Liver (tissue), 9 donors: Measurements from ENCODE around the gene RAPGEF4. TPM values are rescaled to one million over a fixed set of nuclear protein-coding genes. Genes with fewer than 3 reads are reported as not detected.

Experiments
- DNase-seq: peaks from one replicate; pipeline ENCODE4 v3.0.0-alpha.2; 2017; ENCODE audit warnings: low spot score
- H3K27ac ChIP-seq, 2 donors: one replicate each; pipeline ENCODE4 v1.7.0; 2013; ENCODE audit warnings: inconsistent platforms in 2 of 2, low read length in 2 of 2, control low read depth in 1 of 2, low read depth in 1 of 2, mild to moderate bottlenecking in 1 of 2
- H3K27me3 ChIP-seq, 4 donors: one replicate each; pipeline versions ENCODE4 v1.6.1 to v1.7.0; 2013; ENCODE audit warnings: low read length in 3 of 4, inconsistent platforms in 1 of 4, mild to moderate bottlenecking in 1 of 4, moderate library complexity in 1 of 4; ENCODE audit not compliant: control insufficient read depth in 4 of 4, insufficient read depth in 4 of 4
- H3K36me3 ChIP-seq, 4 donors: one replicate each; pipeline versions ENCODE4 v1.6.1 to v1.7.0; 2013; ENCODE audit warnings: low read length in 3 of 4, mild to moderate bottlenecking in 3 of 4, low read depth in 1 of 4, moderate library complexity in 1 of 4; ENCODE audit not compliant: control insufficient read depth in 4 of 4, insufficient read depth in 3 of 4
- H3K4me1 ChIP-seq, 4 donors: one replicate each; pipeline versions ENCODE4 v1.6.1 to v1.7.0; 2013; ENCODE audit warnings: low read length in 3 of 4, mild to moderate bottlenecking in 3 of 4, moderate library complexity in 1 of 4; ENCODE audit not compliant: control insufficient read depth in 4 of 4, insufficient read depth in 4 of 4
- H3K4me3 ChIP-seq, 3 donors: one replicate each; pipeline versions ENCODE4 v1.6.1 to v1.7.0; 2013; ENCODE audit warnings: low read length in 3 of 3, control low read depth in 1 of 3, low read depth in 1 of 3, mild to moderate bottlenecking in 1 of 3
- H3K9ac ChIP-seq, 2 donors: one replicate each; pipeline ENCODE4 v1.7.0; 2013; ENCODE audit warnings: low read length in 2 of 2, mild to moderate bottlenecking in 2 of 2, moderate library complexity in 2 of 2, control low read depth in 1 of 2, low read depth in 1 of 2
- H3K9me3 ChIP-seq, 4 donors: one replicate each; pipeline versions ENCODE4 v1.6.1 to v1.7.0; 2013; ENCODE audit warnings: low read length in 3 of 4; ENCODE audit not compliant: control insufficient read depth in 4 of 4
- CTCF ChIP-seq: fragments of 150-350 bp; IDR thresholded peaks from 2 replicates; pipeline ENCODE4 v1.5.1; 2017; ENCODE audit warnings: improper control_type of control experiment, low read depth, low read length; ENCODE audit not compliant: missing input control
- EGR1 ChIP-seq, 2 donors: IDR thresholded peaks; 2 replicates each; pipeline ENCODE4 v1.6.1; 2016 to 2018; ENCODE audit warnings: antibody characterized with exemption in 2 of 2, low read depth in 2 of 2
- FOXA1 ChIP-seq: IDR thresholded peaks from 2 replicates; pipeline ENCODE4 v1.6.1; 2016; ENCODE audit warnings: antibody characterized with exemption
- FOXA2 ChIP-seq: IDR thresholded peaks from 2 replicates; pipeline ENCODE4 v1.6.1; 2016; ENCODE audit warnings: antibody characterized with exemption
- GABPA ChIP-seq, 2 donors: IDR thresholded peaks in 1 of 2; conservative IDR thresholded peaks in 1 of 2; 2 replicates each; pipeline ENCODE4 v1.6.1; 2016; ENCODE audit warnings: antibody characterized with exemption in 2 of 2, mild to moderate bottlenecking in 1 of 2, moderate library complexity in 1 of 2
- HNF4A ChIP-seq, 2 donors: conservative IDR thresholded peaks; 2 replicates each; pipeline ENCODE4 v1.6.1; 2016; ENCODE audit warnings: antibody characterized with exemption in 2 of 2, mild to moderate bottlenecking in 2 of 2
- HNF4G ChIP-seq: IDR thresholded peaks from 2 replicates; pipeline ENCODE4 v1.6.1; 2016; ENCODE audit warnings: antibody characterized with exemption
- JUND ChIP-seq, 2 donors: IDR thresholded peaks; 2 replicates each; pipeline ENCODE4 v1.6.1; 2016; ENCODE audit warnings: antibody characterized with exemption in 2 of 2
- NR2F2 ChIP-seq: IDR thresholded peaks from 2 replicates; pipeline ENCODE4 v1.6.1; 2016; ENCODE audit warnings: antibody characterized with exemption
- RAD21 ChIP-seq, 2 donors: IDR thresholded peaks; 2 replicates each; pipeline ENCODE4 v1.6.1; 2016; ENCODE audit warnings: antibody characterized with exemption in 2 of 2, mild to moderate bottlenecking in 2 of 2
- REST ChIP-seq: IDR thresholded peaks from 2 replicates; pipeline ENCODE4 v1.6.1; 2016; ENCODE audit warnings: antibody characterized with exemption, mild to moderate bottlenecking
- RXRA ChIP-seq, 2 donors: IDR thresholded peaks; 2 replicates each; pipeline ENCODE4 v1.6.1; 2017 to 2018; ENCODE audit warnings: antibody characterized with exemption in 2 of 2, mild to moderate bottlenecking in 1 of 2
- SP1 ChIP-seq: IDR thresholded peaks from 2 replicates; pipeline ENCODE4 v1.6.1; 2018; ENCODE audit warnings: antibody characterized with exemption, mild to moderate bottlenecking
- TAF1 ChIP-seq: conservative IDR thresholded peaks from 2 replicates; pipeline ENCODE4 v1.6.1; 2016; ENCODE audit warnings: antibody characterized with exemption, mild to moderate bottlenecking
- YY1 ChIP-seq: IDR thresholded peaks from 2 replicates; pipeline ENCODE4 v1.6.1; 2016; ENCODE audit warnings: antibody characterized with exemption, mild to moderate bottlenecking
- WGBS: extraction: QIAGEN DNeasy Blood & Tissue Kit; methylation state at CpG from one replicate; pipeline ENCODE4 v1.1.7; 2013; 5-methylcytosine and 5-hydroxymethylcytosine counted together
- polyA plus RNA-seq, 2 donors: library from polyadenylated mRNA; stranded (reverse) in 1 of 2; unstranded in 1 of 2; fragments of 200-250 nt in 1 of 2; fragments of >200 nt in 1 of 2; fragmentation: Nextera tagmentation in 1 of 2; extraction: Ambion mirVana in 1 of 2; gene quantifications; one replicate each; pipeline versions ENCODE4 v1.2.1 to v1.2.3, GENCODE V29; 2013 to 2015
- total RNA-seq, 2 donors: library from RNA; depleted of rRNA; stranded (reverse); fragments of >200 nt; gene quantifications; one replicate each; pipeline ENCODE4 v1.2.3, GENCODE V29; 2014
- TF ChIP-seq, protein P1 (sequence below): IDR thresholded peaks from 2 replicates; pipeline ENCODE4 v1.6.1; 2016; ENCODE audit warnings: antibody characterized with exemption
- TF ChIP-seq, protein P2 (sequence below): IDR thresholded peaks from 2 replicates; pipeline ENCODE4 v1.6.1; 2016; ENCODE audit warnings: antibody characterized with exemption
- donor health status: healthy.
- donor health status: healthy.
- donor health status: healthy.
- donor health status: healthy.
- donor health status: healthy.

Gene RAPGEF4
- total and polyA plus RNA-seq, 4 donors = 1.5 to 18.2 (median 8.3) TPM

- TF ChIP-seq REST (no peak), RAD21 (IDR thresholded peaks at IDR 0.05) (no peak), FOXA1 (no peak)
Observed at GRCh38 chr2:172722481-172722880, 13.2 kb upstream of the RAPGEF4 start (continued).

- H3K36me3 ChIP-seq = no peaks in the 10 kb centered on the region
- no peak overlapping the region for H3K4me3 ChIP-seq
- no peak overlapping the region for H3K9ac ChIP-seq
- no peaks in the 10 kb centered on the region for H3K9me3 ChIP-seq
- peaks cover 0 to 15% (median 8%) of the 10 kb centered on the region in 4 donors for H3K4me1 ChIP-seq
- H3K27me3 ChIP-seq = no peaks in the 10 kb centered on the region
- TF ChIP-seq RAD21 (IDR thresholded peaks at IDR 0.05) (no peak), TAF1 (no peak), HNF4G (no peak), CTCF (no peak), FOXA2 (no peak), EGR1 (IDR thresholded peaks at IDR 0.05; ENCODE audit: low read depth in 2 of 2) (no peak), NR2F2 (no peak)
- no peak for DNase-seq
- no peak overlapping the region for H3K27ac ChIP-seq
Observed at GRCh38 chr2:172723286-172723685, 12.4 kb upstream of the RAPGEF4 start.

GRCh38 chr2:172724724-172725123, 10.9 kb upstream of the RAPGEF4 start:
- H3K9ac ChIP-seq = no peak overlapping the region
- H3K27me3 ChIP-seq = no peaks in the 10 kb centered on the region
- no peaks in the 10 kb centered on the region for H3K9me3 ChIP-seq
- H3K4me1 ChIP-seq = peaks cover 0 to 15% (median 8%) of the 10 kb centered on the region in 4 donors
- WGBS = 94% methylated on average over 4 of the region's 4 CpGs
- no peak overlapping the region for H3K4me3 ChIP-seq
- DNase-seq = no peak
- no peak overlapping the region for H3K27ac ChIP-seq
- no peaks in the 10 kb centered on the region for H3K36me3 ChIP-seq
- TF ChIP-seq JUND (IDR thresholded peaks at IDR 0.05) = no peak
- TF ChIP-seq, protein P1, sequence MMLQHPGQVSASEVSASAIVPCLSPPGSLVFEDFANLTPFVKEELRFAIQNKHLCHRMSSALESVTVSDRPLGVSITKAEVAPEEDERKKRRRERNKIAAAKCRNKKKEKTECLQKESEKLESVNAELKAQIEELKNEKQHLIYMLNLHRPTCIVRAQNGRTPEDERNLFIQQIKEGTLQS = no peak
- TF ChIP-seq FOXA1 = no peak
- TF ChIP-seq TAF1 = no peak
- no peak for TF ChIP-seq CTCF
- TF ChIP-seq GABPA (IDR thresholded peaks at IDR 0.05 in 1 of 2, conservative IDR thresholded peaks at IDR 0.05 in 1 of 2) = no peak
- no peak for TF ChIP-seq HNF4G
- no peak for TF ChIP-seq SP1
- TF ChIP-seq RXRA (IDR thresholded peaks at IDR 0.05) = no peak
- no peak for TF ChIP-seq FOXA2
- TF ChIP-seq, protein P2, sequence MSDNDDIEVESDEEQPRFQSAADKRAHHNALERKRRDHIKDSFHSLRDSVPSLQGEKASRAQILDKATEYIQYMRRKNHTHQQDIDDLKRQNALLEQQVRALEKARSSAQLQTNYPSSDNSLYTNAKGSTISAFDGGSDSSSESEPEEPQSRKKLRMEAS = no peak
- TF ChIP-seq HNF4A (conservative IDR thresholded peaks at IDR 0.05) = no peak
- TF ChIP-seq YY1 = no peak
- no peak for TF ChIP-seq REST
- TF ChIP-seq NR2F2 = no peak
